Measurements from ENCODE around the gene SEL1L.

Gene SEL1L

GRCh38 chr14:81476816-81477215, 56.8 kb downstream of the SEL1L start:
- in situ Hi-C loops (cut with MboI; ENCODE audit: low sequenced_read_pairs): no loop called here

GRCh38 chr14:81474685-81475324, 58.8 kb downstream of the SEL1L start:
- in situ Hi-C loops (cut with MboI; ENCODE audit: low sequenced_read_pairs): loop anchor here (25.0 kb wide), 1 partner anchor 213 kb away; no protein-coding TSS in a partner anchor

GRCh38 chr14:81474148-81474492, 59.5 kb downstream of the SEL1L start:
- in situ Hi-C loops (cut with MboI; ENCODE audit: low sequenced_read_pairs): loop anchor here (25.0 kb wide), 1 partner anchor 212 kb away; no protein-coding TSS in a partner anchor

- in situ Hi-C loops (cut with MboI; ENCODE audit: low sequenced_read_pairs): loop anchor here (25.0 kb wide), 1 partner anchor 211 kb away; no protein-coding TSS in a partner anchor
Measured at GRCh38 chr14:81473456-81474147, 60.1 kb downstream of the SEL1L start.

GRCh38 chr14:81472096-81472800, 61.4 kb downstream of the SEL1L start:
- in situ Hi-C loops (cut with MboI; ENCODE audit: low sequenced_read_pairs): loop anchor here (25.0 kb wide), 1 partner anchor 210 kb away; no protein-coding TSS in a partner anchor

GRCh38 chr14:81471062-81471461, 62.6 kb downstream of the SEL1L start:
- in situ Hi-C loops (cut with MboI; ENCODE audit: low sequenced_read_pairs): loop anchor here (25.0 kb wide), 1 partner anchor 209 kb away; no protein-coding TSS in a partner anchor

- in situ Hi-C loops (cut with MboI; ENCODE audit: low sequenced_read_pairs): loop anchor here (25.0 kb wide), 1 partner anchor 208 kb away; no protein-coding TSS in a partner anchor
Measured at GRCh38 chr14:81470557-81470826, 63.2 kb downstream of the SEL1L start.

GRCh38 chr14:81466854-81467253, 66.8 kb downstream of the SEL1L start:
- in situ Hi-C loops (cut with MboI; ENCODE audit: low sequenced_read_pairs): loop anchor here (25.0 kb wide), 1 partner anchor 205 kb away; no protein-coding TSS in a partner anchor

- in situ Hi-C loops (cut with MboI; ENCODE audit: low sequenced_read_pairs): loop anchor here (25.0 kb wide), 1 partner anchor 203 kb away; no protein-coding TSS in a partner anchor
Measured at GRCh38 chr14:81465507-81466228, 68.0 kb downstream of the SEL1L start.

- in situ Hi-C loops (cut with MboI; ENCODE audit: low sequenced_read_pairs): loop anchor here (25.0 kb wide), 1 partner anchor 203 kb away; no protein-coding TSS in a partner anchor
Measured at GRCh38 chr14:81465003-81465392, 68.7 kb downstream of the SEL1L start.

GRCh38 chr14:81464253-81465002, 69.2 kb downstream of the SEL1L start:
- in situ Hi-C loops (cut with MboI; ENCODE audit: low sequenced_read_pairs): loop anchor here (25.0 kb wide), 1 partner anchor 202 kb away; no protein-coding TSS in a partner anchor

GRCh38 chr14:81462356-81462755, 71.3 kb downstream of the SEL1L start:
- in situ Hi-C loops (cut with MboI; ENCODE audit: low sequenced_read_pairs): loop anchor here (25.0 kb wide), 1 partner anchor 200 kb away; no protein-coding TSS in a partner anchor

GRCh38 chr14:81459912-81460311, 73.7 kb downstream of the SEL1L start:
- in situ Hi-C loops (cut with MboI; ENCODE audit: low sequenced_read_pairs): loop anchor here (25.0 kb wide), 1 partner anchor 198 kb away; no protein-coding TSS in a partner anchor

GRCh38 chr14:81458352-81458751, 75.3 kb downstream of the SEL1L start:
- in situ Hi-C loops (cut with MboI; ENCODE audit: low sequenced_read_pairs): loop anchor here (25.0 kb wide), 1 partner anchor 196 kb away; no protein-coding TSS in a partner anchor

GRCh38 chr14:81455390-81455789, 78.3 kb downstream of the SEL1L start:
- in situ Hi-C loops (cut with MboI; ENCODE audit: low sequenced_read_pairs): loop anchor here (25.0 kb wide), 1 partner anchor 193 kb away; no protein-coding TSS in a partner anchor

- in situ Hi-C loops (cut with MboI; ENCODE audit: low sequenced_read_pairs): loop anchor here (25.0 kb wide), 1 partner anchor 192 kb away; no protein-coding TSS in a partner anchor
Measured at GRCh38 chr14:81454572-81455218, 79.0 kb downstream of the SEL1L start.

GRCh38 chr14:81453166-81453766, 80.4 kb downstream of the SEL1L start:
- in situ Hi-C loops (cut with MboI; ENCODE audit: low sequenced_read_pairs): loop anchor here (25.0 kb wide), 1 partner anchor 191 kb away; no protein-coding TSS in a partner anchor

GRCh38 chr14:81452341-81453133, 81.1 kb downstream of the SEL1L start:
- in situ Hi-C loops (cut with MboI; ENCODE audit: low sequenced_read_pairs): loop anchor here (25.0 kb wide), 1 partner anchor 190 kb away; no protein-coding TSS in a partner anchor

Measured in HL-60/S4 treated with phorbol 12-myristate 13-acetate at 8.2 ng/mL for 4 days and 3 days (cell line).